HCT116 (cell line): ENCODE data around the gene DDX47. TPM values are rescaled to one million over a fixed set of nuclear protein-coding genes. Genes with fewer than 3 reads are reported as not detected.

Experiments
- ATAC-seq: fragments of 200-7000 bp; cut with Tn5 transposase; 2 replicates; pipeline ENCODE4 v1.9.1; 2020; ENCODE audit warnings: mild to moderate bottlenecking, moderate library complexity
- BruUV-seq: library from RNA; stranded (reverse); fragments of 400-500 nt; replicated peaks from 2 replicates; lab custom pipeline; 2021; lab: Mats Ljungman, UMichigan
- CTCF ChIA-PET: fragments of 300-600 bp; sonication (Branson Sonifier 250); formaldehyde crosslinking; loops from one replicate; lab custom pipeline; 2021; ENCODE audit warnings: antibody characterized with exemption; lab: Charles Lee
- POLR2A ChIA-PET: fragments of 300-600, 350-600 bp; sonication (Branson Sonifier 250); formaldehyde crosslinking; loops from one replicate; lab custom pipeline; 2021; ENCODE audit warnings: antibody characterized with exemption; lab: Charles Lee
- RAD21 ChIA-PET, 2 experiments: fragments of 300-600 bp; sonication (Branson Sonifier 250); formaldehyde crosslinking; loops; one replicate each; lab custom pipeline; 2023; ENCODE audit warnings: low total read pairs in 2 of 2; ENCODE audit not compliant: uncharacterized antibody in 2 of 2, unreplicated experiment in 2 of 2, low non-redundant PET in 1 of 2; lab: Charles Lee
- DNase-seq: peaks from one replicate; pipeline ENCODE4 v3.0.0-alpha.2; 2010; ENCODE audit warnings: low read depth, low spot score
- H2AFZ ChIP-seq: fragments of 200-600 bp; shearing (Covaris generic), sonication (generic); 2 replicates; pipeline ENCODE4 v1.6.1; 2017; ENCODE audit warnings: low read depth, mixed run types, mixed read lengths, antibody characterized with exemption, low read length; ENCODE audit not compliant: poor library complexity, severe bottlenecking
- H3K27ac ChIP-seq: 2 replicates; pipeline ENCODE4 v1.5.1; 2012; ENCODE audit warnings: low read depth, low read length
- H3K27me3 ChIP-seq: fragments of 200-600 bp; sonication (generic); 2 replicates; pipeline ENCODE4 v1.6.1; 2016; ENCODE audit warnings: mixed run types, low read length, mixed read lengths; ENCODE audit not compliant: insufficient read depth
- H3K36me3 ChIP-seq, 2 experiments: fragments of 200-500 bp in 1 of 2; fragments of 200-600 bp in 1 of 2; sonication (Bioruptor generic) in 1 of 2; sonication (generic) in 1 of 2; 2 replicates each; pipeline versions ENCODE4 v1.5.1 to v1.6.1; 2014 to 2016; ENCODE audit warnings: low read length in 2 of 2, inconsistent platforms in 1 of 2, mixed read lengths in 1 of 2, mixed run types in 1 of 2; ENCODE audit not compliant: insufficient read depth in 2 of 2, control insufficient read depth in 1 of 2
- H3K4me1 ChIP-seq, 2 experiments: fragments of 200-600 bp in 1 of 2; sonication (generic) in 1 of 2; 2 replicates each; pipeline versions ENCODE4 v1.5.1 to v1.6.1; 2012 to 2017; ENCODE audit warnings: low read length in 2 of 2, inconsistent platforms in 1 of 2, mild to moderate bottlenecking in 1 of 2, mixed read lengths in 1 of 2, mixed run types in 1 of 2, moderate library complexity in 1 of 2; ENCODE audit not compliant: insufficient read depth in 2 of 2, control insufficient read depth in 1 of 2
- H3K4me2 ChIP-seq: fragments of 200-600 bp; sonication (generic); 2 replicates; pipeline ENCODE4 v1.6.1; 2017; ENCODE audit warnings: mixed run types, low read length, mixed read lengths
- H3K4me3 ChIP-seq, 2 experiments: fragments of 200-600 bp in 1 of 2; sonication (generic) in 1 of 2; replicated peaks in 1 of 2; 2 replicates each; pipeline ENCODE4 v1.5.1; 2011 to 2016; ENCODE audit warnings: low read length in 2 of 2, control low read depth in 1 of 2, low read depth in 1 of 2, mild to moderate bottlenecking in 1 of 2, mixed read lengths in 1 of 2, mixed run types in 1 of 2
- H3K79me2 ChIP-seq: fragments of 200-600 bp; sonication (generic); 2 replicates; pipeline ENCODE4 v1.6.1; 2017; ENCODE audit warnings: mild to moderate bottlenecking, mixed run types, low read length, moderate library complexity, mixed read lengths; ENCODE audit not compliant: insufficient read depth
- H3K9ac ChIP-seq: fragments of 200-600 bp; sonication (generic); 2 replicates; pipeline ENCODE4 v1.6.1; 2016; ENCODE audit warnings: low read length, mixed read lengths
- H3K9me2 ChIP-seq: fragments of 200-600 bp; sonication (generic), shearing (Covaris generic); 2 replicates; pipeline ENCODE4 v1.6.1; 2017; ENCODE audit warnings: mixed run types, mild to moderate bottlenecking, moderate library complexity; ENCODE audit not compliant: insufficient read depth
- H3K9me3 ChIP-seq, 2 experiments: fragments of 200-500 bp in 1 of 2; fragments of 200-600 bp in 1 of 2; sonication (Bioruptor generic) in 1 of 2; sonication (generic) in 1 of 2; 2 replicates each; pipeline ENCODE4 v1.6.1; 2014 to 2017; ENCODE audit warnings: low read length in 2 of 2, mixed read lengths in 2 of 2, inconsistent platforms in 1 of 2, low read depth in 1 of 2, mild to moderate bottlenecking in 1 of 2, mixed run types in 1 of 2, moderate library complexity in 1 of 2; ENCODE audit not compliant: control insufficient read depth in 1 of 2, insufficient read depth in 1 of 2
- H4K20me1 ChIP-seq: fragments of 200-600 bp; sonication (generic), shearing (Covaris generic); 2 replicates; pipeline ENCODE4 v1.6.1; 2017; ENCODE audit warnings: mixed run types, mild to moderate bottlenecking, moderate library complexity; ENCODE audit not compliant: insufficient read depth
- CBX3 ChIP-seq: IDR thresholded peaks from 2 replicates; pipeline ENCODE4 v1.6.1; 2012; ENCODE audit warnings: low read depth
- EZH2 ChIP-seq: fragments of 200-600 bp; sonication (generic); IDR thresholded peaks from 2 replicates; pipeline ENCODE4 v1.6.1; 2017; ENCODE audit warnings: antibody characterized with exemption, mixed run types
- EZH2phosphoT487 ChIP-seq: fragments of 200-600 bp; IDR thresholded peaks from 2 replicates; pipeline ENCODE4 v1.6.1; 2018; ENCODE audit warnings: antibody characterized with exemption, borderline replicate concordance
- JUND ChIP-seq: IDR thresholded peaks from 2 replicates; pipeline ENCODE4 v1.6.1; 2012
- POLR2AphosphoS5 ChIP-seq: IDR thresholded peaks from 2 replicates; pipeline ENCODE4 v1.6.1; 2011; ENCODE audit warnings: mild to moderate bottlenecking, low read depth, low read length, moderate library complexity
- SIN3A ChIP-seq: IDR thresholded peaks from 2 replicates; pipeline ENCODE4 v1.6.1; 2012; ENCODE audit warnings: low read depth
- SP1 ChIP-seq: IDR thresholded peaks from 2 replicates; pipeline ENCODE4 v1.6.1; 2012; ENCODE audit warnings: low read depth
- SRF ChIP-seq: IDR thresholded peaks from 2 replicates; pipeline ENCODE4 v1.6.1; 2012; ENCODE audit warnings: low read depth
- intact Hi-C: fragments of 100-400 bp; cut with micrococcal nuclease; formaldehyde crosslinking; loops from 2 replicates; pipeline ENCODE4 v1.10.0; 2022
- microRNA counts: library from miRNA; unstranded; fragments of <30 nt; microRNA quantifications from one replicate; lab custom pipeline; 2015
- microRNA-seq: library from miRNA; unstranded; fragments of <30 nt; microRNA quantifications from one replicate; pipeline ENCODE4, GENCODE V29; 2016; ENCODE audit warnings: borderline number of aligned reads
- total RNA-seq: library from RNA; stranded (reverse); gene quantifications from one replicate; pipeline ENCODE4 v1.2.1, GENCODE V29; 2021; ENCODE audit not compliant: unreplicated experiment

The DDX47 gene
- total RNA-seq, 1 experiment from 2014 or later: 103 TPM

GRCh38 chr12:12877153-12877768, 64.1 kb downstream of the DDX47 start:
- Histone ChIP-seq H3K79me2 (no peaks in the 10 kb centered on the region; the same call in 1 of the 2 replicates), H3K4me3 (no peak overlapping the region), H4K20me1 (no peaks in the 10 kb centered on the region), H3K9me2 (no peaks in the 10 kb centered on the region), H2AFZ (no peak overlapping the region), H3K9ac (peak overlapping the region; percentile 36), H3K27ac (peak overlapping the region; percentile 37), H3K4me1 (peaks cover 77 to 95% of the 10 kb centered on the region in 2 experiments), H3K4me2 (peak overlapping the region; percentile 22), H3K27me3 (no peaks in the 10 kb centered on the region), H3K9me3 (no peaks in the 10 kb centered on the region), H3K36me3 (no peaks in the 10 kb centered on the region)
- ATAC-seq (no peak), DNase-seq (no peak)
- intact Hi-C loops: no loop called here
- RAD21 ChIA-PET: no interaction called here
- TF ChIP-seq EZH2phosphoT487 (no peak), EZH2 (no peak), POLR2AphosphoS5 (no peak), SIN3A (no peak), CBX3 (no peak)
- POLR2A ChIA-PET: interaction anchor here (1.0 to 2.4 kb wide), 2 partner anchors 14 to 22 kb away, joined by 3 to 12 read pairs; partner anchors contain the start of gene GPRC5A
- no TSS peak for BruUV-seq
- CTCF ChIA-PET: interaction anchor here (1.0 kb wide), 1 partner anchor 40 kb away, joined by 5 read pairs; no protein-coding TSS in a partner anchor

DNA sequence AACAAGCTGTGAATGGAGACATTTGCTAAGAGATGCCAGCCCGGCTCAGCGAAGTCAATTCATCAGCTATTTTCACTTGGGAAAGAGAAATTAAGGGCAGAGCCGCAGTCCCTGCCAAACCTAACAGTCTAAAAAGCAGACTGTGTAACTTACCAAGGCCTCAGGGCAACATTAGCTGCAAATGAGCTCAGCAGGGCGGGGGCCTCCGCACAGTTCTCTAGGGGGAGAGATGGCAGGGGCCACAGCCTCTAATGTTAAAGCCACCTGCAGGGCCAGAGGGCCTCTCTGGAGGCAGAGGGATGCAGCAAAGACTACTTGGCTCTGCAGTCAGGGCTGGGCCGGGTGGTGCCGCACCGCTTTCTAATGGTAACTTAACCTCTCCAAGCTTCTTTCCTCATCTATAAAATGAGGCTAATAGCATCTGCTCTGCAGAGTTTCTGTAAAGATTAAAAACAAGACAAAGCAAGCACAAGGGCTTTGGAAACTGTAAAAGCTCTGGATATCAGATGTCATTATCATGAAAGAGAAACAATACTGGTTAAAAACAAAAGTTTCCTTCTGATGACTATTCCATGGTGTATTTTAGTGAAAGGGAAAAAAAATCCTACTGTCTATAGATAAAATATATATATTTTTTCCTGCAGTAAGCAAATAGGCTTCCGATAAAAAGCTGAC, 64.8 kb downstream of the DDX47 start:
- Histone ChIP-seq H3K4me2 (peak overlapping the region; percentile 22), H3K27me3 (no peaks in the 10 kb centered on the region), H3K9me3 (no peaks in the 10 kb centered on the region), H3K36me3 (no peaks in the 10 kb centered on the region), H3K9me2 (no peaks in the 10 kb centered on the region)
- intact Hi-C loops: no loop called here
- no TSS peak for BruUV-seq
- TF ChIP-seq SP1 (no peak), JUND (no peak), EZH2 (no peak), SRF (no peak)
- TF ChIP-seq, all 23 proteins: peak for 0
- Histone ChIP-seq H3K9ac (peak overlapping the region; percentile 36), H3K79me2 (no peaks in the 10 kb centered on the region; the same call in 1 of the 2 replicates), H3K27ac (peak overlapping the region; percentile 37), H2AFZ (no peak overlapping the region), H3K4me1 (peaks cover 81 to 95% of the 10 kb centered on the region in 2 experiments), H4K20me1 (no peaks in the 10 kb centered on the region), H3K4me3 (no peak overlapping the region)
- ATAC-seq (no peak), DNase-seq (no peak)
- ChIA-PET RAD21 (interaction anchor here in 1 of 2 experiments (1.5 kb wide), 1 partner anchor 43 kb away, joined by 3 read pairs; no protein-coding TSS in a partner anchor), CTCF (interaction anchor here (1.0 kb wide), 1 partner anchor 41 kb away, joined by 5 read pairs; no protein-coding TSS in a partner anchor), POLR2A (interaction anchor here (1.0 to 2.4 kb wide), 2 partner anchors 14 to 21 kb away, joined by 3 to 12 read pairs; partner anchors contain the start of gene GPRC5A)

MicroRNAs within 50 kb of the gene (microRNA counts, 767-probe panel; counts per million panel counts)
- not detected for microRNA hsa-miR-613 (lab: Ali Mortazavi, UCI)

Small RNAs within 50 kb of the gene (microRNA-seq; reads per million reads assigned to microRNA genes)
- not detected for gene MIR613

Other genes starting within 250 kb of the DDX47 start
- 11.3 TPM for gene CREBL2, start 201.5 kb upstream of the DDX47 start, total RNA-seq
- 2.2 TPM for gene GPR19, start 117.2 kb upstream of the DDX47 start, total RNA-seq
- 33.1 TPM for gene CDKN1B, start 96.0 kb upstream of the DDX47 start, total RNA-seq
- 3.9 TPM for gene APOLD1, start 27.7 kb upstream of the DDX47 start, total RNA-seq
- 305 TPM for gene GPRC5A, start 78.2 kb downstream of the DDX47 start, total RNA-seq
- not detected for gene GPRC5D, start 138.8 kb downstream of the DDX47 start, total RNA-seq
- 41.0 TPM for gene HEBP1, start 186.9 kb downstream of the DDX47 start, total RNA-seq
- gene FAM234B, start 231.0 kb downstream of the DDX47 start, total RNA-seq: 15.9 TPM